GM18873 (cell line): Measurements from ENCODE around the gene NOTCH3.
A peak's percentile ranks its signal among the peaks of the same experiment; 100 is the strongest.

Source experiments
- ATAC-seq: cut with Tn5 transposase; IDR thresholded peaks from one replicate; pipeline ENCODE4 v1.9.1; 2021; ENCODE audit warnings: mild to moderate bottlenecking, moderate library complexity, moderate number of reproducible peaks; ENCODE audit not compliant: unreplicated experiment, low FRiP score

NOTCH3 gene

DNA sequence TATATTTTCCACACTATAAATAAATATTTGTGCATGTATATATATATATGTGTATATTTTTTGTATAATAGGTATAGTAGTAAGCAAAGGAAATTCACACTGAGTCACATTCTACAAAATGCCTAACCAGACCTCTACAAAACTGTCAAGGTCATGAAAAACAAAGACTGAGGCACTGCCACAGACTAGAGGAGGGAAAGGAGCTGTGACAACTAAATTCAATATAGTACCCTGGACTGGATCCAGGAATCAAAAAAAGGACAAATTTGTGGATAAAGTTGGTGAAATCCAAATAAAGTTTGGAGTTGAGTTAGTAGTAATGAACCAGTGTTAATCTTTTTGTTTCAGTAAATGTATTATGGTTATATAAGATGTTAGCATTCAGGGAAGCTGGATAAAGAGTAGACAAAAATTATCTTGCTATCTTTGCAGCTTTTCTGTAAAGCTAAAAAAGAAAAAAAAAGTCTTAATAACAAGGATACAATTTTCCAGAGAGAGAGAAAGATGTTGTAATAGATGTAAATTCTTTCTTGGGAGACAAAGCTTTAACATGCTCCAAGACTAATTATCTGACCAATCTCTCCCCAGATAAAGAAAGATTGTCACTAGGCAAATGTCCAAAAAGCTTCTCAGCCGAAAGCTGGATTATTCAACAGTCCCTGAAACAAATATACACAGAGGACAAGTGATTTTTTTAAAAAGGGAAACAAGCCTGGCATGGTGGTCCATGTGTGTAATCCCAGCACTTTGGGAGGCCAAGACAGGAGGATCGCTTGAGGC, 74.5 kb downstream of the NOTCH3 start:
- ATAC-seq: no peak

GRCh38 chr19:15125232-15126067, 75.3 kb downstream of the NOTCH3 start:
- ATAC-seq: peak; percentile 87

- ATAC-seq: no peak
These were observed 76.1 kb downstream of the NOTCH3 start for GRCh38 chr19:15124572-15125231.

DNA sequence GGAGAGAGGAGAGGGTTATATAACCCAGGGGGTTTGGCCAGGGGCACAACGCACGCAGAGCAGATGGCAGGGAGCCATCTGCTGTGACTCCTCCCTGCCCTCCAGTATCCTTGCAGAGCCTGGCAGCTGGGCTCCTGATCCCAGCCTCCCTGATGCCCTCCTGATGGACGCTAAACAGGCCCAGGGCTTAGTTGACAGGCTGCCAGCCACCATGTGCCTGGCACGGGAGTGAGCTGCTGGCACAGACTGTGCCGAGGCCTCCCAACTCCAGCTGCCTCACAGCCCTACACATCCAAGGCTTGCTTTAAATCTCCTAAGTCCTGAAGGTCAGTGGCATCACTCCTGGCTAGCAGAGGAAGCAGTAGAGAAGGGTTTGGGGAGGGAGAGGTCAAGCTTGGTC, 76.9 kb downstream of the NOTCH3 start:
- ATAC-seq: no peak

- no peak for ATAC-seq
These were observed 77.5 kb downstream of the NOTCH3 start for GRCh38 chr19:15123031-15123890.

DNA sequence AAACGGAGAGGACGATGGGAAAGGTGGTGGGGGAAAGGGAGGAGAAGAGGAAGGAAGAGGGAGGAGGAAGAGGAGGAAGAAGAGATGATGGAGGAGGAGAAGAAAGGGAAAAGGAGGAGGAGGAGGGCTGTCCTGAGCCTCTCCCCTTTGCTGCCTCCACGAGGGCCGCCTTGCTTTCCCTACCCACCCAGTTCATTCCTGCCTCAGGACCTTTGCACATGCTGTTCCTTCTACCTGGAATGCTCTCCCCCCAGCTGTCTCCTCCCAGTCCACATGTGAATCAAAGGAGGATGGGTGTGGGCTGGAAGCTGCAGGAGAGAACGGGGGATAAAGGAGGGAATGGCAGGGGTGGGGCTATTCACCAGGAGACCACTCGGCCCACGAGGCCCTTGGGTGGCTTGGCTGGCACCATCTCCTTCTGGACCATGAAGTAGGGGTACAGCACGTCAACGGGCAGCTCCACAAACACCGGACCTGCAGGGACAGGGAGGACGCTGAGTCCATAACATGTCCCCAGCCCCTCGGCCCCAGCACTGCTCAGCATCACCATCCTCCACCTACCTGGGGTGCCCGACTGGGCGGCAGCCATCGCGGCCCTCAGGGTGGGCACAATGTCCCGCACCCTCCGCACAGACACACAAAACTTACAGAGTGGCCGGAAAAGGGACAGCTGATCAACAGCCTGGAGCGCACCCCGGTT, 78.3 kb downstream of the NOTCH3 start:
- ATAC-seq: no peak

GRCh38 chr19:15120135-15121026, 80.4 kb downstream of the NOTCH3 start:
- ATAC-seq: no peak

DNA sequence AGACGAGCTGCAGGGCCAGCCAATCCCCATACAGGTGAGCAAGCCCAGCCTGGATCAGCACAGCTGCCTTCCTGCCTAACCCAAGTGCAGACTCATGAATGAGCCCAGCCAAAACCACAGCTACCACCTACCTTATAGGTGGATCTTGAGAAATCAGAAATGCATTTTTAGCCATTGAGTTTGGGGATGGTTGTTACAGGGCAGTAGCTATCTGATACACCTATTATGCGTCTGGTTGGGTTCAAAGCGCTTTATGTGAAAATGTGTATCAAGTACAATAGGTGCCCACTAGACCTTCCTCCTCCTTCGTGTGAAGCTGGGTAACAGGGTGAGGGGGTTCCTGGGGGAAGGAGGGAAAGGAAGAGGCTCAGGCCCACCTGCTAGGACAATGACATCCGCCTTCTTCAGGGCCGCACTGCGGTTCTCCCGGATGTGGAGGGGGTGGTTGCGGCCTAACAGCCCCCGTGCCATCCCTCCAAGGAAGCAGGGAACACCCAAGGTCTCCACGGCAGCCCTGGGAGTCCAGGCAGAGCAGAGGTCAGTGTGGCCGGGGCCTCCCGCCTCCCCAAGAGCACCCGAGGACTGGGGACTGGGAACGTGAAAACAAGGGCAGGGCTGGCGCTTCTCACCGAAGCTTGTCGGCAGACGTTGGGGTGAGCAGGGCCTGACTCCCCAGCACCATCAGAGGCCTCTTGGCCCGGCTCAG, 81.9 kb downstream of the NOTCH3 start:
- ATAC-seq: no peak

DNA sequence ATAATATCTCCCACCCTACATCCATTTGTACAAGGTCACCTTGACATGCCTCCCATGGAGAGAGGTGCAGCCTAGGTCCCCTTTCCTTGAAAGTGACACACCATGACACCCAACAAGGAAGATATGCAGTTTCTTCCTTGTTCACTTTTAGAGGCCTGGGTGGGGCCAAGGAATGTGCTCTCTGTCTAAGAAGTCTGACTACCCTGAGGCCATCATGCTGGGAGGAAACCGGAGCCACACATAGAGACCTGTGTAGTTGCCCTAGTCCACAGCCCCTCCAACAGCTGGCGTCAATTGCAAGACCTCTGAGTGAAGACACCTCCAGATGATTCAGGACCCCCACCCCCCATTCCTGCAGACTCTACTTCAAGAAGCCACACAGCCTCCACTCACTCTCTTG, 82.5 kb downstream of the NOTCH3 start:
- ATAC-seq: no peak

- no peak for ATAC-seq
These were observed 83.9 kb downstream of the NOTCH3 start for GRCh38 chr19:15116856-15117255.

DNA sequence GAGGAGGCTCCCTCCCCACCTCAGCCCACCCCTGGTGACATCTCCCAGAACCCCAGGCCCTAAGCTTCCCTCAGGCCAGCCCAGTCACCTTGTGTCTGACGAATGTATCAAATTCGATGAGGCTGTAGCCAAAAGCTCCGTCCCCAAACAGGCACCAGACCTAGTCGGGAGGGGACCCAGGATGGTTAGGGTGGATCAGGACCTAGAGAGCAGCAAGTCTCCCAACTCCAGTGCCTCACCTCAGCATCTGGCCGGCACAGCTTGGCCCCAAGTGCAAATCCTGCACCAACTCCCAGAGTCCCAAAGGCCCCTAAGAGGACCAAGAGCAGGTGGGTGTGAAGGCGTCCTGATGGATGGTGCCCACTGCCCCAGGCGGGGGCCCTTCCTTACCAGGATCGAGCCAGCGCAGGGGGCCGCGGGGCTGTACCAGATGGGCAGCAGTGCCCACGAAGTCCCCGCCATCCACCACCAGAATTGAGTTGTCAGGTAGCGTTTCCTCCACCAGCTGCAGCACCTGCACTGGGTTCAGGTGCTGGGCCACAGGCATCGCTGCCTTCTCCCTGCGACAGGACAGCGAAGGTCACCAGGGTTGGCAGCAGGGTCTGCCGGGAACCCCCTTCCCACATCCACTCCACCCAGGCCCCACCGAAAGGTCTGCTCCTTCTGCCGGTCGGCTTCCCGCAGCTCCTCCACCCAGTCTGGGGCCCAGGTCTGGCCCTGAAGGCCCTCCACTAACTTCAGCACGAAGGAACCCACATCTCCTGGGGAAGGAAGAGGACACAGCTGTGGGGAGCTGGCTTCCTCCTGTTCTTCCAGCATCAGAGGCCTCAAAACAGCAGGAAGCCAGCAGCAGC, 84.8 kb downstream of the NOTCH3 start:
- no peak for ATAC-seq

- ATAC-seq: no peak
These were observed 85.7 kb downstream of the NOTCH3 start for GRCh38 chr19:15115080-15115479.

DNA sequence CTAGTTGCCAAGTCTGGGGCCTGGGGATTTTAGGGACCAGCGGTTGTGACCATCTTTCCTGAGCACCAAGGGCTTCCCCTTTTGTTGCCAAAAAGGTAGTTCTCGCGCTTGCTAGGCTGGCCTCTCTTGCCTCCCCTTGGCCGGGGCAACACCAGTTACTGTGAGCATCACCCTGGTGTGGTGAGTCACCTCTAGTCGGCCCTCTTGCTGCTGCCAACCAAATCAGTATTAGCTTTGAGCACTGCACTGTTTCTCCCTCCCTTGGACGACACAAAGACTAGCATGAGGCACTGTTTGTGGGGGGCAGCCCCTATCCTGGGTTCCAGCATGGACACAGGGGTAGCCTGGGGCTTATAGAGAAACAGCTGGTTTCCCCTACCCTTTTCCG, 86.6 kb downstream of the NOTCH3 start:
- no peak for ATAC-seq

- no peak for ATAC-seq
These were observed 87.3 kb downstream of the NOTCH3 start for GRCh38 chr19:15113245-15114152.

DNA sequence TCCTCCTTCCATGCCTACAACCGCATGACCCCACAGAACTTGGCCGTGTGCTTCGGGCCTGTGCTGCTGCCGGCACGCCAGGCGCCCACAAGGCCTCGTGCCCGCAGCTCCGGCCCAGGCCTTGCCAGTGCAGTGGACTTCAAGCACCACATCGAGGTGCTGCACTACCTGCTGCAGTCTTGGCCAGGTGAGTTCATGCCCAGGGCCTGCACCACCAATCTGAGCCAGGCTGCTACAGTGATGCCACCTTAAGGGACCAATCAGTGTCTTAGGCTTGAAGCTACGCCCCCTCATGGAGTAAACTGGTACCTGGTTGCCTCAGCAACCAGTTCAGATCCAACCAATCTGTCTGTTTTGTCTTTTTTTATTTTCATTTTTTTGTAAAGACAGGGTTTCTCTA, 88.4 kb downstream of the NOTCH3 start:
- ATAC-seq: no peak

GRCh38 chr19:15111758-15112157, 89.0 kb downstream of the NOTCH3 start:
- ATAC-seq: no peak
